HepG2 (cell line): ENCODE data around the gene GRIK1.

Experiments
- ARNT ChIP-seq: fragments of 450-650 bp; IDR thresholded peaks from 2 replicates; pipeline ENCODE4 v1.6.1; 2017
- CREB1 ChIP-seq, 2 experiments: fragments of 450-650 bp in 1 of 2; IDR thresholded peaks; 2 replicates each; pipeline ENCODE4 v1.6.1; 2016 to 2017; ENCODE audit warnings: control low read depth in 1 of 2, mild to moderate bottlenecking in 1 of 2, missing compliant biosample characterization in 1 of 2, missing genetic modification characterization in 1 of 2
- POLR2A ChIP-seq, 2 experiments: IDR thresholded peaks; 2 replicates each; pipeline ENCODE4 v1.6.1; 2011; ENCODE audit warnings: low read depth in 2 of 2, low read length in 2 of 2, mild to moderate bottlenecking in 1 of 2, moderate library complexity in 1 of 2; ENCODE audit not compliant: insufficient read depth in 1 of 2
- ZNF274 ChIP-seq: sonication (generic); formaldehyde crosslinking; IDR thresholded peaks from 2 replicates; pipeline ENCODE4 v1.5.1; 2020; ENCODE audit warnings: mild to moderate bottlenecking, missing genetic modification reagents

GRCh38 chr21:29506214-29506613, 433.6 kb downstream of the GRIK1 start:
- TF ChIP-seq ZNF274 (no peak), POLR2A (IDR thresholded peaks at IDR 0.05; ENCODE audit: insufficient read depth in 1 of 2, low read depth in 2 of 2, low read length in 2 of 2) (no peak), ARNT (no peak), CREB1 (IDR thresholded peaks at IDR 0.05) (no peak), CREB1 (CRISPR knock-in tag; IDR thresholded peaks at IDR 0.05) (no peak)
